SK-N-SH (cell line): ENCODE measurements around the gene SOX9.

Experiments
- CTCF ChIP-seq: fragments of 200-600 bp; sonication (generic); IDR thresholded peaks from 2 replicates; pipeline ENCODE4 v1.6.1; 2017; ENCODE audit warnings: antibody characterized with exemption, mild to moderate bottlenecking, moderate library complexity
- EZH2phosphoT487 ChIP-seq: fragments of 200-600 bp; sonication (generic); IDR thresholded peaks from 2 replicates; pipeline ENCODE4 v1.6.1; 2017; ENCODE audit warnings: low read depth, mixed run types, mild to moderate bottlenecking, antibody characterized with exemption, moderate library complexity, borderline replicate concordance
- NFIC ChIP-seq: IDR thresholded peaks from 2 replicates; pipeline ENCODE4 v1.4.0; 2012; ENCODE audit warnings: borderline replicate concordance
- RCOR1 ChIP-seq: fragments of 150-350 bp; IDR thresholded peaks from 2 replicates; pipeline ENCODE4 v1.6.1; 2017; ENCODE audit warnings: antibody characterized with exemption, low read length
- SMC3 ChIP-seq: IDR thresholded peaks from 2 replicates; pipeline ENCODE4 v1.6.1; 2012; ENCODE audit warnings: low read depth, low read length, improper control_type of control experiment
- TAF1 ChIP-seq: IDR thresholded peaks from 2 replicates; pipeline ENCODE4 v1.6.1; 2012; ENCODE audit warnings: low read depth, mild to moderate bottlenecking, low read length, moderate library complexity, borderline replicate concordance

DNA sequence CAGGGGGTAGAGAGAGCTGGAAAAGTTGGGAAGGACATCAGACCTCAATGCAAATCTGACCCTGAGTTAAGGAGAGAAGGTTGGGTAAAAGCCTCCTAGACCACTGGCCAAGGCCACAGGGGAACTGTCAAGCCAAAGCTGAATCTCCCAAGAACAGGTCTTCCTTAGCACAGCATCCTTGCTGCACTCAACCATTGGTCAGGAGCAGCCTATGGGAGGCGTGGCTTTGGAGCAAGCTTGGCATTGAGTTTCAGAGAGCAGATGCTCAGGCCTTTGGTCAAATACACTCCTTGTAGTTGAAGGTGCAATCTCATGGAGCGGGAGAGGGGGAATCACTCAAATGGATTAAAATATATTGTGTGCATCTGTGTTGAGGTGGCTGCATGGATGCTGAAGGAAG lies 21.8 kb downstream of the SOX9 start:
- TF ChIP-seq CTCF (no peak), SMC3 (no peak), RCOR1 (no peak), NFIC (no peak), TAF1 (no peak), EZH2phosphoT487 (no peak)
